CD14-positive monocyte (primary cell): ENCODE results near the gene TRMT2A. TPM values are rescaled to one million over a fixed set of nuclear protein-coding genes. Genes with fewer than 3 reads are reported as not detected.

Experiments
- DNase-seq, 3 donors: peaks; one replicate each; pipeline ENCODE4 v3.0.0-alpha.2; 2011 to 2022
- H2AFZ ChIP-seq: 2 replicates; pipeline ENCODE4 v1.6.0; 2012; ENCODE audit warnings: mild to moderate bottlenecking, low read depth, low read length, inconsistent platforms; ENCODE audit not compliant: insufficient read depth, poor library complexity, severe bottlenecking
- H3K27ac ChIP-seq, 2 donors: 1 replicate in 1 of 2; 2 replicates in 1 of 2; pipeline ENCODE4 v1.5.1; 2012 to 2013; ENCODE audit warnings: low read length in 2 of 2, control low read depth in 1 of 2, inconsistent platforms in 1 of 2, low read depth in 1 of 2, mild to moderate bottlenecking in 1 of 2
- H3K27me3 ChIP-seq, 2 donors: one replicate each; pipeline versions ENCODE4 v1.6.0 to v1.6.1; 2011 to 2013; ENCODE audit warnings: low read length in 2 of 2; ENCODE audit not compliant: control insufficient read depth in 2 of 2, insufficient read depth in 2 of 2
- H3K36me3 ChIP-seq, 2 donors: replicated peaks in 1 of 2; 1 replicate in 1 of 2; 2 replicates in 1 of 2; pipeline versions ENCODE4 v1.5.1 to v1.6.1; 2012 to 2013; ENCODE audit warnings: low read length in 2 of 2, control low read depth in 1 of 2, inconsistent platforms in 1 of 2, mild to moderate bottlenecking in 1 of 2; ENCODE audit not compliant: insufficient read depth in 2 of 2, control insufficient read depth in 1 of 2
- H3K4me1 ChIP-seq, 2 donors: 1 replicate in 1 of 2; 2 replicates in 1 of 2; pipeline versions ENCODE4 v1.5.1 to v1.6.1; 2012 to 2013; ENCODE audit warnings: low read length in 2 of 2, control low read depth in 1 of 2, inconsistent platforms in 1 of 2, mild to moderate bottlenecking in 1 of 2, moderate library complexity in 1 of 2; ENCODE audit not compliant: insufficient read depth in 2 of 2, control insufficient read depth in 1 of 2
- H3K4me2 ChIP-seq: replicated peaks from 2 replicates; pipeline ENCODE3; 2012; ENCODE audit warnings: low read length, moderate library complexity, mild to moderate bottlenecking; ENCODE audit not compliant: poor library complexity, severe bottlenecking; ENCODE audit errors: extremely low read depth
- H3K4me3 ChIP-seq, 3 experiments: fragments of 200-600 bp in 1 of 3; sonication (generic) in 1 of 3; replicated peaks in 1 of 3; 1 replicate in 2 of 3; 2 replicates in 1 of 3; pipeline ENCODE4 v1.5.1; 2011 to 2013; ENCODE audit warnings: low read length in 3 of 3, mild to moderate bottlenecking in 3 of 3, control low read depth in 2 of 3, low read depth in 2 of 3, inconsistent platforms in 1 of 3, moderate library complexity in 1 of 3
- H3K79me2 ChIP-seq: 2 replicates; pipeline ENCODE4 v1.6.0; 2012; ENCODE audit warnings: mild to moderate bottlenecking, control low read depth, inconsistent platforms, low read length, moderate library complexity; ENCODE audit not compliant: insufficient read depth
- H3K9ac ChIP-seq: 2 replicates; pipeline ENCODE4 v1.6.0; 2017; ENCODE audit warnings: low read length, mild to moderate bottlenecking; ENCODE audit not compliant: insufficient read depth, poor library complexity, severe bottlenecking
- H3K9me3 ChIP-seq, 2 donors: replicated peaks in 1 of 2; 1 replicate in 1 of 2; 2 replicates in 1 of 2; pipeline versions ENCODE4 v1.5.1 to v1.6.1; 2012 to 2013; ENCODE audit warnings: low read length in 2 of 2, control low read depth in 1 of 2; ENCODE audit not compliant: control insufficient read depth in 1 of 2, insufficient read depth in 1 of 2
- H4K20me1 ChIP-seq: 2 replicates; pipeline ENCODE4 v1.6.0; 2012; ENCODE audit warnings: mild to moderate bottlenecking, low read length, control low read depth, moderate library complexity; ENCODE audit not compliant: insufficient read depth
- H3K27ac Mint-ChIP-seq, 7 donors: one replicate each; pipeline ENCODE4 v1.8.0; 2020; ENCODE audit warnings: mild to moderate bottlenecking in 7 of 7, mixed read lengths in 7 of 7, moderate library complexity in 6 of 7, inconsistent platforms in 2 of 7
- H3K27me3 Mint-ChIP-seq, 3 donors: one replicate each; pipeline ENCODE4 v1.8.0; 2021 to 2022; ENCODE audit warnings: low read depth in 3 of 3, mild to moderate bottlenecking in 3 of 3, mixed read lengths in 3 of 3, moderate library complexity in 3 of 3, inconsistent platforms in 1 of 3
- H3K36me3 Mint-ChIP-seq, 2 donors: one replicate each; pipeline ENCODE4 v1.8.0; 2020; ENCODE audit warnings: mixed read lengths in 2 of 2, inconsistent platforms in 1 of 2, mild to moderate bottlenecking in 1 of 2
- H3K4me1 Mint-ChIP-seq: one replicate; pipeline ENCODE4 v1.8.0; 2020; ENCODE audit warnings: mild to moderate bottlenecking, mixed read lengths
- H3K4me3 Mint-ChIP-seq, 2 donors: one replicate each; pipeline ENCODE4 v1.8.0; 2020; ENCODE audit warnings: mild to moderate bottlenecking in 2 of 2, mixed read lengths in 2 of 2, moderate library complexity in 1 of 2
- H3K9me3 Mint-ChIP-seq, 7 donors: one replicate each; pipeline ENCODE4 v1.8.0; 2020 to 2022; ENCODE audit warnings: mixed read lengths in 7 of 7, mild to moderate bottlenecking in 6 of 7, moderate library complexity in 6 of 7, inconsistent platforms in 2 of 7
- WGBS: methylation state at CpG from one replicate; pipeline ENCODE4 v1.1.5; 2013; ENCODE audit warnings: missing lambda C conversion rate; ENCODE audit not compliant: insufficient coverage; 5-methylcytosine and 5-hydroxymethylcytosine counted together
- intact Hi-C, 2 donors: fragments of 100-400 bp; cut with micrococcal nuclease; formaldehyde crosslinking; loops; one replicate each; pipeline versions ENCODE4 v1.15.0 to v1.15.1; 2023
- polyA plus RNA-seq, 3 donors: library from polyadenylated mRNA; depleted of rRNA in 1 of 3; unstranded in 2 of 3; stranded (reverse) in 1 of 3; fragments of 300-500 nt in 2 of 3; fragments of >200 nt in 1 of 3; fragmentation: Illumina TruSeq in 2 of 3; gene quantifications; 1 replicate in 2 of 3; 2 replicates in 1 of 3; pipeline ENCODE4 v1.2.3, GENCODE V29; 2012 to 2021
- TF ChIP-seq, protein P1 (sequence below): fragments of 200-600 bp; IDR thresholded peaks from one replicate; pipeline ENCODE4 v1.8.0; 2022; ENCODE audit warnings: antibody characterized with exemption, mild to moderate bottlenecking

Gene TRMT2A
- polyA plus RNA-seq, 3 donors, result 20.1 to 121 (median 23.5) TPM

DNA sequence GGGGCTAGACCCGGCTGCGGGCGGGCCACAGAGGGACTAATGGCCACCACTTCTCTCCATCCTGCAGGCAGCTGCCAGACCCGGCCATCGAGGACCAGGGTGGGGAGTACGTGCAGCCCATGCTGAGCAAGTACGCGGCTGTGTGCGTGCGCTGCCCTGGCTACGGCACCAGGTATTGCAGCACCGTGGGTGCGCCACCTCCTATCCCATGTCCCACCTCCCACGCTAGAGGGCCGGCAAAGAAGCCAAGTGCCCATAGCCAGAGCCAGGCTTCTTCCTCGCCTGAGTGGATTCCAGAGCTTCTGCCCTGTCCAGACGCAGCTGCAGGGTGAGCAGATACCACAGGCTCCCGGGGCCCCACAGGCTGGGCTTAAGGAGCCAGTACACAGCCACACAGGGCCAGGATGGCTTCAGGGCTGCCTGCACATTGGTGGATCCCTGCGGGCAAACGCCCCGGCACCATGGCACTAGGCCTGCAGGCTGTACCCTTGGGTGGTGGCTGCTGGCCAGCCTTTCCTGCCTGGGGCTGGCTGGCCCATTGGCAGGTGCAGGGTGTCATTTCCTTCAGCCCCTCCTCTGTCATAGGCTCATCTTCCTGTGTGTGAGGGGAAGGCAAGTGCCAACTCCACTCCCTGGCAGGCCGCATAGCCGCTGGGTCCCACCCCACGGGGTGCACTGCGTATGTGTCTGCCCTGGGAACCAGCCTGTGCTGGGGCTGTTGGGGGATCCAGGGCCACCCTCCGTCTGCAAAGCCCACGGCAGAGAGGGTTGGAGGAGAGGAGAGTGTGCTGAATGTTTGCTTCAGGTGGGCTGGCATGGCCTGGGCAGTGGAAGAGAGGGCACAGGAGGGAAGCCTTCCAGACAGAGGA, 53.5 kb downstream of the TRMT2A start:
- TF ChIP-seq, protein P1, sequence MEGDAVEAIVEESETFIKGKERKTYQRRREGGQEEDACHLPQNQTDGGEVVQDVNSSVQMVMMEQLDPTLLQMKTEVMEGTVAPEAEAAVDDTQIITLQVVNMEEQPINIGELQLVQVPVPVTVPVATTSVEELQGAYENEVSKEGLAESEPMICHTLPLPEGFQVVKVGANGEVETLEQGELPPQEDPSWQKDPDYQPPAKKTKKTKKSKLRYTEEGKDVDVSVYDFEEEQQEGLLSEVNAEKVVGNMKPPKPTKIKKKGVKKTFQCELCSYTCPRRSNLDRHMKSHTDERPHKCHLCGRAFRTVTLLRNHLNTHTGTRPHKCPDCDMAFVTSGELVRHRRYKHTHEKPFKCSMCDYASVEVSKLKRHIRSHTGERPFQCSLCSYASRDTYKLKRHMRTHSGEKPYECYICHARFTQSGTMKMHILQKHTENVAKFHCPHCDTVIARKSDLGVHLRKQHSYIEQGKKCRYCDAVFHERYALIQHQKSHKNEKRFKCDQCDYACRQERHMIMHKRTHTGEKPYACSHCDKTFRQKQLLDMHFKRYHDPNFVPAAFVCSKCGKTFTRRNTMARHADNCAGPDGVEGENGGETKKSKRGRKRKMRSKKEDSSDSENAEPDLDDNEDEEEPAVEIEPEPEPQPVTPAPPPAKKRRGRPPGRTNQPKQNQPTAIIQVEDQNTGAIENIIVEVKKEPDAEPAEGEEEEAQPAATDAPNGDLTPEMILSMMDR, result no peak
- H3K27me3 Mint-ChIP-seq, result no peaks in the 10 kb centered on the region

DNA sequence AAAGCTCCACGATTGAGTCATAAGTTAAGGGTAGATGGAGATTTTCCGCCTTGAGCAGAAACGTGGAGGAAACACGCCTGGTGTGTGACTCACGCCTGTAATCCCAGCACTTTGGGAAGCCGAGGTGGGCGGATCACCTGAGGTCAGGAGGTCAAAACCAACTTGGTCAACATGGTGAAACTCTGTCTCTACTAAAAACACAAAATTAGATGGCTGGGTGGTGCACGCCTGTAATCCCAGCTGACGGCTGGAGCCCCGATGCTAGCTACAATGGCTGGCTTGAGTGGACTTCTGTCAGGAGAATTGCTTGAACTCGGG, 54.3 kb downstream of the TRMT2A start:
- H3K4me3 Mint-ChIP-seq, result no peak overlapping the region

More for the DNA sequence above, 53.5 kb downstream of the TRMT2A start:
- no peak for DNase-seq
- H3K27me3 ChIP-seq, result no peaks in the 10 kb centered on the region
- no peak overlapping the region for H2AFZ ChIP-seq
- Mint-ChIP-seq H3K4me1 (no peaks in the 10 kb centered on the region), H3K4me3 (no peak overlapping the region), H3K9me3 (no peaks in the 10 kb centered on the region), H3K27ac (peak overlapping the region in 3 of 7 donors; percentile 20 to 77 (median 58)), H3K36me3 (peaks cover 50 to 69% of the 10 kb centered on the region in 2 donors)
- peaks cover 51 to 72% of the 10 kb centered on the region in 2 donors for H3K36me3 ChIP-seq
- peaks cover 33% of the 10 kb centered on the region for H4K20me1 ChIP-seq
- H3K4me1 ChIP-seq, result no peaks in the 10 kb centered on the region
- H3K9ac ChIP-seq, result no peak overlapping the region
- no peaks in the 10 kb centered on the region for H3K79me2 ChIP-seq
- no peak overlapping the region for H3K4me3 ChIP-seq
- intact Hi-C loops, result no loop called here
- H3K27ac ChIP-seq, result no peak overlapping the region
- WGBS, result 96% methylated on average over 25 of the region's 27 CpGs
- no peaks in the 10 kb centered on the region for H3K9me3 ChIP-seq
- no peak overlapping the region for H3K4me2 ChIP-seq

More for the DNA sequence above, 54.3 kb downstream of the TRMT2A start:
- H3K4me3 ChIP-seq, result no peak overlapping the region
- no peaks in the 10 kb centered on the region for H3K79me2 ChIP-seq
- no peaks in the 10 kb centered on the region for H3K9me3 ChIP-seq
- H4K20me1 ChIP-seq, result peaks cover 39% of the 10 kb centered on the region
- no peak overlapping the region for H3K9ac ChIP-seq
- H3K4me2 ChIP-seq, result no peak overlapping the region
- Mint-ChIP-seq H3K27ac (no peak overlapping the region), H3K36me3 (peaks cover 58 to 77% of the 10 kb centered on the region in 2 donors), H3K4me1 (no peaks in the 10 kb centered on the region), H3K9me3 (no peaks in the 10 kb centered on the region), H3K27me3 (no peaks in the 10 kb centered on the region)
- no peak overlapping the region for H2AFZ ChIP-seq
- intact Hi-C loops, result no loop called here
- no peak overlapping the region for H3K27ac ChIP-seq
- H3K36me3 ChIP-seq, result peaks cover 58 to 80% of the 10 kb centered on the region in 2 donors
- H3K4me1 ChIP-seq, result no peaks in the 10 kb centered on the region
- 93% methylated on average over 3 of the region's 11 CpGs for WGBS
- TF ChIP-seq, protein P1, result no peak
- no peaks in the 10 kb centered on the region for H3K27me3 ChIP-seq
- DNase-seq, result no peak
